ENCODE data around the gene JARID2. TPM values are rescaled to one million over a fixed set of nuclear protein-coding genes. Genes with fewer than 3 reads are reported as not detected.

JARID2 gene
- total and polyA plus RNA-seq, 10 of the 15 experiments (the other 5 are each of a cell fraction or from before 2014, with no cell fraction given) = 4.2 to 21.6 (median 11.7) TPM

DNA sequence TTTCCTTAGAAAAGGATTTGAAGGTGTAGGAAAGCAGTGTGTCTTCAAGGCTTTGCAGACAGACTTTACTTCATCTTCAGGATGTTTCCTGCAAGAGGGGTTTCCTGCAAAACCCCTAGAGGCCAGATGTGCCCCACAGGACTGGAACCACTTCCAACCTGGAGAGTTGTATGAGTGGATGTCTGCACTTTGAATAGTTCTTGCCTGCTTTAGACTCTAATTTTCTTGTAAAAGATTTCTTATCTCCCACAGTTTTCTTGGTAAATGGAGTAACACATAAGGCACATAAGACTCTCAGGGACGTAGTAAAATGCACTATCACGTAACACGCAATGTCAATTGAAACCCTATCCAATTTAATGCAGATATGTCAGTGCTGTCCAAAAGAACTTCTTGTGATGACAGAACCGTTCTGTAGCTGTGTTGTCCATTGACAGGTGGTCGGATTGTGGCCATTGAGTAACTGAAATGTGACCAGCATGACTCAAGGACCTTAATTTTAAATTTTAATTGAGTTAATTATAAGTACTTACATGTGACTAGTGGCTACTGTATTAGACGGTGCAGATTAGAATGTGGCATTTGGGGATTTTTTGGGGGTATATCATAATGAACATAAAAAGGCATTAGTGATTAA, 118.7 kb downstream of the JARID2 start:
- intact Hi-C loops (cut with micrococcal nuclease; ENCODE audit: unreplicated experiment) (no loop called here), in situ Hi-C loops (cut with MboI) (no loop called here)
- FAIRE-seq = no peak
- ChIA-PET POLR2A (interaction anchor here (0.9 kb wide), 1 partner anchor 22 kb away, joined by 3 read pairs; no protein-coding TSS in a partner anchor), RAD21 (ENCODE audit: unreplicated experiment) (no interaction called here), SMC1A (ENCODE audit: uncharacterized antibody, unreplicated experiment) (no interaction called here), CTCF (no interaction called here)
- no TSS peak for BruUV-seq (replicated peaks)
- no peaks in the 10 kb centered on the region for H3K27me3 ChIP-seq (replicated peaks in 1 of 2; ENCODE audit: control insufficient read depth in 2 of 2, insufficient read depth in 2 of 2, low read length in 1 of 2)
- no peak overlapping the region for H2AFZ ChIP-seq (ENCODE audit: control insufficient read depth, low read depth, low read length)
- no peaks in the 10 kb centered on the region for H4K20me1 ChIP-seq (ENCODE audit: control insufficient read depth, insufficient read depth)
- peak overlapping the region; percentile 53 for H3K9ac ChIP-seq (ENCODE audit: control insufficient read depth, insufficient read depth, low read length)
- H3K9me3 ChIP-seq (replicated peaks; ENCODE audit: control insufficient read depth, insufficient read depth, low read length) = no peaks in the 10 kb centered on the region
- TF ChIP-seq NBN (IDR thresholded peaks at IDR 0.05) = no peak
- no peak for TF ChIP-seq DPF2 (IDR thresholded peaks at IDR 0.05)
- TF ChIP-seq, protein P1, sequence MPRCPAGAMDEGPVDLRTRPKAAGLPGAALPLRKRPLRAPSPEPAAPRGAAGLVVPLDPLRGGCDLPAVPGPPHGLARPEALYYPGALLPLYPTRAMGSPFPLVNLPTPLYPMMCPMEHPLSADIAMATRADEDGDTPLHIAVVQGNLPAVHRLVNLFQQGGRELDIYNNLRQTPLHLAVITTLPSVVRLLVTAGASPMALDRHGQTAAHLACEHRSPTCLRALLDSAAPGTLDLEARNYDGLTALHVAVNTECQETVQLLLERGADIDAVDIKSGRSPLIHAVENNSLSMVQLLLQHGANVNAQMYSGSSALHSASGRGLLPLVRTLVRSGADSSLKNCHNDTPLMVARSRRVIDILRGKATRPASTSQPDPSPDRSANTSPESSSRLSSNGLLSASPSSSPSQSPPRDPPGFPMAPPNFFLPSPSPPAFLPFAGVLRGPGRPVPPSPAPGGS (IDR thresholded peaks at IDR 0.05; ENCODE audit: borderline replicate concordance, insufficient read depth, low read depth, low read length, poor library complexity, severe bottlenecking) = no peak
- TF ChIP-seq STAT3 (IDR thresholded peaks at IDR 0.05; ENCODE audit: low read depth, low read length) = no peak
- no peak for TF ChIP-seq NR2C2 (IDR thresholded peaks at IDR 0.05; ENCODE audit: borderline replicate concordance, control insufficient read depth, insufficient read length, low read depth)
- no peak for TF ChIP-seq TARDBP (IDR thresholded peaks at IDR 0.05; ENCODE audit: borderline replicate concordance)
- TF ChIP-seq, protein P2, sequence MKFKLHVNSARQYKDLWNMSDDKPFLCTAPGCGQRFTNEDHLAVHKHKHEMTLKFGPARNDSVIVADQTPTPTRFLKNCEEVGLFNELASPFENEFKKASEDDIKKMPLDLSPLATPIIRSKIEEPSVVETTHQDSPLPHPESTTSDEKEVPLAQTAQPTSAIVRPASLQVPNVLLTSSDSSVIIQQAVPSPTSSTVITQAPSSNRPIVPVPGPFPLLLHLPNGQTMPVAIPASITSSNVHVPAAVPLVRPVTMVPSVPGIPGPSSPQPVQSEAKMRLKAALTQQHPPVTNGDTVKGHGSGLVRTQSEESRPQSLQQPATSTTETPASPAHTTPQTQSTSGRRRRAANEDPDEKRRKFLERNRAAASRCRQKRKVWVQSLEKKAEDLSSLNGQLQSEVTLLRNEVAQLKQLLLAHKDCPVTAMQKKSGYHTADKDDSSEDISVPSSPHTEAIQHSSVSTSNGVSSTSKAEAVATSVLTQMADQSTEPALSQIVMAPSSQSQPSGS (IDR thresholded peaks at IDR 0.05; ENCODE audit: low read length) = no peak
- no peak for TF ChIP-seq JUNB (IDR thresholded peaks at IDR 0.05)
- no peak for TF ChIP-seq SUPT20H (IDR thresholded peaks at IDR 0.05; ENCODE audit: borderline replicate concordance, control insufficient read depth, low read depth, low read length)
- no peak for TF ChIP-seq CHD4 (IDR thresholded peaks at IDR 0.05)
- TF ChIP-seq NRF1 (conservative IDR thresholded peaks at IDR 0.05; ENCODE audit: low read depth, low read length) = no peak
- no peak for TF ChIP-seq BHLHE40 (IDR thresholded peaks at IDR 0.05; ENCODE audit: borderline replicate concordance in 1 of 2, low read depth in 2 of 2, low read length in 1 of 2)
- TF ChIP-seq KAT2A (conservative IDR thresholded peaks at IDR 0.05; ENCODE audit: control insufficient read depth, low read depth, low read length) = no peak
- TF ChIP-seq YBX1 (IDR thresholded peaks at IDR 0.05) = no peak
- no peak for TF ChIP-seq SRF (IDR thresholded peaks at IDR 0.05; ENCODE audit: low read depth in 2 of 2, low read length in 2 of 2)
- no peak for TF ChIP-seq LARP7 (IDR thresholded peaks at IDR 0.05)
- no peak for TF ChIP-seq HDGF (IDR thresholded peaks at IDR 0.05)
- no peak for TF ChIP-seq MEF2A (IDR thresholded peaks at IDR 0.05; ENCODE audit: insufficient read depth, low read depth, low read length)
- TF ChIP-seq MTA3 (IDR thresholded peaks at IDR 0.05; ENCODE audit: borderline replicate concordance, low read length) = no peak
- TF ChIP-seq ZNF217 (IDR thresholded peaks at IDR 0.05) = no peak
- ATAC-seq = no peak
- H3K79me2 ChIP-seq (ENCODE audit: control insufficient read depth, insufficient read depth, low read length) = peaks cover 100% of the 10 kb centered on the region
- peak overlapping the region; percentile 87 for H3K27ac ChIP-seq (ENCODE audit: control insufficient read depth, insufficient read depth)
- peaks cover 63% of the 10 kb centered on the region for H3K4me1 ChIP-seq (ENCODE audit: control insufficient read depth, insufficient read depth, low read length)
- 87% methylated on average over 6 of the region's 6 CpGs for WGBS (ENCODE audit: insufficient coverage, insufficient replicate concordance, low lambda C conversion rate, missing lambda C conversion rate)
- H3K4me3 ChIP-seq = peak overlapping the region; percentile 29; the same call in 1 of the 2 replicates
- peak overlapping the region; percentile 86 for H3K4me2 ChIP-seq (ENCODE audit: control insufficient read depth, insufficient read depth)
- no peak for DNase-seq (ENCODE audit: low read depth, low spot score)
- H3K36me3 ChIP-seq (ENCODE audit: control insufficient read depth in 2 of 2, insufficient read depth in 2 of 2, low read length in 1 of 2) = peaks cover 0 to 3% of the 10 kb centered on the region in 2 experiments; a peak in 1 of 4 replicates
